Upper lobe of left lung (tissue), 4 donors: ENCODE measurements around the gene MYRF.

Source experiments
- CTCF ChIP-seq, 6 experiments: fragments of 450-650 bp in 4 of 6; fragments of 200-600 bp in 2 of 6; sonication (generic) in 2 of 6; IDR thresholded peaks; one replicate each; pipeline ENCODE4 v1.5.1; 2016 to 2019; ENCODE audit warnings: antibody characterized with exemption in 6 of 6
- EP300 ChIP-seq, 4 donors: sonication (generic); formaldehyde crosslinking; IDR thresholded peaks; one replicate each; pipeline ENCODE4 v1.5.1; 2017; ENCODE audit warnings: antibody characterized with exemption in 4 of 4, control low read depth in 2 of 4
- POLR2A ChIP-seq, 4 donors: fragments of 450-650 bp; IDR thresholded peaks; one replicate each; pipeline ENCODE4 v1.5.1; 2016 to 2017; ENCODE audit warnings: antibody characterized with exemption in 4 of 4, mild to moderate bottlenecking in 2 of 4
- POLR2AphosphoS5 ChIP-seq, 2 donors: sonication (generic); formaldehyde crosslinking; IDR thresholded peaks; one replicate each; pipeline ENCODE4 v1.5.1; 2017; ENCODE audit warnings: antibody characterized with exemption in 2 of 2

- TF ChIP-seq POLR2A (IDR thresholded peaks at IDR 0.05) = no peak
- peak; percentile 24 to 53 (median 42) for TF ChIP-seq CTCF (IDR thresholded peaks at IDR 0.05)
- no peak for TF ChIP-seq POLR2AphosphoS5 (IDR thresholded peaks at IDR 0.05)
- TF ChIP-seq EP300 (IDR thresholded peaks at IDR 0.05) = no peak
These were observed 24.2 kb downstream of the MYRF start for GRCh38 chr11:61776561-61777075.
